HG03442 (cell line): ENCODE results near the gene PTPN2.
"Not testable (repeated sequence)": the region's sequence is repeated elsewhere in the genome, so short reads cannot be mapped to it uniquely, and the experiment has no call there.

Experiments
- ATAC-seq: cut with Tn5 transposase; IDR thresholded peaks from one replicate; pipeline ENCODE4 v1.9.1; 2021; ENCODE audit warnings: mild to moderate bottlenecking, moderate library complexity; ENCODE audit not compliant: unreplicated experiment

Gene PTPN2

DNA sequence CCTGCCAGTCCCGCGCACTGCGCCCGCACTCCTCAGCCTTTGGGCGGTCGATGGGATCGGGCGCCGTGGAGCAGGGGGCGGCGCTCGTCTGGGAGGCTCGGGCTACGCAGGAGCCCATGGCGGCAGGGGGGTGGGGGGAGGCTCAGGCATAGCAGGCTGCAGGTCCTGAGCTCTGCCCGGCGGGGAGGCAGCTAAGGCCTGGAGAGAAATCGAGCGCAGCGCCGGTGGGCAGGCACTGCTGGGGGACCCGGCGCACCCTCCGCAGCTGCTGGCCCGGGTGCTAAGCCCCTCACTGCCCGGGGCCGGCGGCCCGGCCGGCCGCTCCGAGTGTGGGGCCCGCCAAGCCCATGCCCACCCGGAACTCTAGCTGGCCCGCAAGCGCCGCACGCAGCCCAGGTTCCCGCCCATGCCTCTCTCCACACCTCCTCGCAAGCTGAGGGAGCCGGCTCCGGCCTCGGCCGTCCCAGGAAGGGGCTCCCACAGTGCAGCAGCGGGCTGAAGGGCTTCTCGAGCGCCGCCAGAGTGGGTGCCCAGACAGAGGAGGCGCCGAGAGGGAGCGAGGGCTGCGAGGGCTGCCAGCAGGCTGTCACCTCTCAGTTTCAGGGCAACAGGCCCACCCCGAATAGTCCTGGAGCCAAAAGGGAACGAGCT lies 107.1 kb downstream of the PTPN2 start:
- ATAC-seq, result no peak

GRCh38 chr18:12776415-12776814 lies 107.6 kb downstream of the PTPN2 start:
- not testable (repeated sequence) for ATAC-seq

GRCh38 chr18:12774982-12775381 lies 109.1 kb downstream of the PTPN2 start:
- no peak for ATAC-seq

GRCh38 chr18:12773369-12773768 lies 110.7 kb downstream of the PTPN2 start:
- ATAC-seq, result no peak

- no peak for ATAC-seq
Measured at GRCh38 chr18:12772111-12772510, 111.9 kb downstream of the PTPN2 start.

GRCh38 chr18:12770469-12771219 lies 113.4 kb downstream of the PTPN2 start:
- ATAC-seq, result no peak

DNA sequence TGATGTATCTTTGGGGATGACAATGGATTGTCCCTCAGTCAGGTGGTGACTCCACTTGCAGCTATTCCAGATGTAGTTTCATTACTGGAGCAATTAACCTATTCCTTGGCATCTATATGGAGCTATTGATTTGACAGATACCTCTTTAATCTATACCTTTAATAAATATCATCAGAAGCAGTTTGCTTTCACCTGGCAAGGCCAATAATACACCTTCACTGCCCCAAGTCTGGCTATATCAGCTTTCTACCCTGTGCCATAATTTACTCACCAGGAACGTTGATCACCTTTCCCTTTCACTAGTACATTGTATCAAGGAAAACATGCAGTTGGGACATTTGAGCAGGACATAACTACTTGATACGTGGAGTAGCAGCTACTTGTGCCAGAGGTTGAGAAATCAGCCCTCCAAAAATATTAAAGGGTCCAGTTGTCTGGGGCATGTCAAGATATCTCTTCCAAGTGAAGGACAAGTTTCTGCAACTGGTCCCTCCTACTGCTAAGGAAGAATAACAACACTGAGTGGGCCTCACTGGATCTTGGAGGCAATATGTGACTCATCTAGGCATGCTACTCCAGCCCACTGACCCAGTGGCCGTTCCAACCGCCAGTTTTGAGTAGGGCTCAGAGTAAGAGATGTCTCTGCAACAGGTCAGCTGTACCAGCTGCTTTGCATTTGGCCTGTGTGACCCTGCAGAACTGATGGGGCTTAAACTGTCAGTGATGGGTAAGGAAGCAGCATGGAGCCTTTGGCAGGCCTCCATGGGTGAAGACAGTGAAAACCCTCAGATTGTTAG lies 114.2 kb downstream of the PTPN2 start:
- no peak for ATAC-seq

DNA sequence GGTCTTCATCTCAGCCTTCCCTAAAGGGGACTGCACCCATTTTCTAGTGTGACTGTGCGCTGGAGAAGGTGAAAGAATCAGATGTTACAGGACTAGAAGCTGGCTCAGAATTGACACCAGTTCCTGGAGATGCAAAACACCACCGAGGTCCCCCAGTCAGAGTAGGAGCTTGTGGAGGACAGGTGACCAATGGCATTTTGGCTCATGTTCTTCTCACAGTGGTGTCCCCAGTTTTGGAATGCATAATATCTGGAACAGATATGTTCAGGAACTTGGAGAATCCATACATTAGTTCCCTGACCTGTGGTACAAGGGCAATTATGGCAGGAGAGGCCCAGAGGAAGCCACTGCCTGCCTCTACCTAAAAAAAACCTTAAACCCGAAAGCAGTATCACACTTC lies 114.9 kb downstream of the PTPN2 start:
- ATAC-seq, result no peak

- no peak for ATAC-seq
Measured at GRCh38 chr18:12768625-12769024, 115.4 kb downstream of the PTPN2 start.

DNA sequence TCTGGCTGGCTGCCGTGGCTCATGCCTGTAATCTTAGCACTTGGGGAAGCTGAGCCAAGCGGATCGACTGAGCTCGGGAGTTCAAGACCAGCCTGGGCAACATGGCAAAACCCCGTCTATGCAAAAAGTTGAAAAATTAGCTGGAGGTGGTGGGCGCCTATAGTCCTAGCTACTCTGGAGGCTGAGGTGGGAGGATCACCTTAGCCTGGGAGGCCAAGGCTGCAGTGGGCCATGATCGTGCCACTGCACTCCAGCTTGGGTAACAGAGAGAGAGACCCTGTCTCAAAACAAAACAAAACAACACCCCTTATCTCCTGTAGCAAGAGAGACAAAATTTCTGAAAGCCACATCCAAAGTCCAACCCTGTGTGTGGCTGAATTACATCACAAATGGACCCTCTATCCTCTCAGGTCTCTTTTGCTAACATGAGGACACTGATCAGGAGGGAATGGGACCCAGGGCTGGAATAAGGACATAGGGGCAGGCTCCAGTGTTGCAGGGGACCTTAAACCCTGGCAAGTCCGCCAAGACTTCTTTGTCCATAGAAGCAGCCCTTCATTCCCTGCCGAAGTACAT lies 116.4 kb downstream of the PTPN2 start:
- ATAC-seq, result no peak

DNA sequence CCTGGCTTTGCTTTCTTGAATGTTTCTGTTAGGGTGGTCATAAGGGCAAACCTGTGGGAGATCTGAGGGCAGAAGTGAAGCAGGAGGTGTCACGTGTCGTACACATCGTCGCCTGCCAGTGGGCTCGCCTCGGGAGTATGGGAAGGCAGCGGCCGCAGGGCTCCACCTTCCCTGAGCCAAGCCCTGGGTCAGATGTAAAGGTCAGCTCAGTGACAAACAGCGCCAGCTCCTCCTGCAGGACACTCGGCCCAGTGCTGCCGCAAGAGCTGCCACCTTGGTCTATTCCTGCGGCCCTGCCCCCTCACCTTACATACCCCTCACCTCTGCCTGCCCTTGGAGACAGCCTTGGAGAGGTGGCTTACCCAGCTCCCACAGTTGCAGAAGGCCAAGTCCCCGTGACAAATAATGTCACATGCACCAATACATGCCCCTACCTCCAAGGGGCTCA lies 117.0 kb downstream of the PTPN2 start:
- no peak for ATAC-seq

- no peak for ATAC-seq
Measured at GRCh38 chr18:12765586-12765985, 118.5 kb downstream of the PTPN2 start.

GRCh38 chr18:12765126-12765525 lies 118.9 kb downstream of the PTPN2 start:
- no peak for ATAC-seq

DNA sequence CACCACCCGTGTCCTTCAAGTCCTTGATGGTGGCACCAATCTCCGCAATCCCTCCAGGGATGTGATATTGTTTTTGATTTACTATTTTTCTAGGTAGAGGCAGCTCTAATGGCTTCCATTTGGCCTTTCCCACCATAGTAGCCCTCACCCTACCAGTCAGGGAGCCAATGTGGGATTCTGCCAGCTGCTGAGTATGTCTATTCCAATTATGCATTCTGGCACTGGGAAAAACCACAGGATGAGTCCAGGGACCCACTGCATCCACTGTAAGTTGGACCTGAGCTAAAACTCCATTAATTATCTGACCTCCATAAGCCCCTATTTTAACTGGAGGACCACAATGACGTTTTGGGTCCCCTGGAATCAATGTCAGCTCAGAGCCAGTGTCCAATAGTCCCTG lies 125.5 kb downstream of the PTPN2 start:
- not testable (repeated sequence) for ATAC-seq

DNA sequence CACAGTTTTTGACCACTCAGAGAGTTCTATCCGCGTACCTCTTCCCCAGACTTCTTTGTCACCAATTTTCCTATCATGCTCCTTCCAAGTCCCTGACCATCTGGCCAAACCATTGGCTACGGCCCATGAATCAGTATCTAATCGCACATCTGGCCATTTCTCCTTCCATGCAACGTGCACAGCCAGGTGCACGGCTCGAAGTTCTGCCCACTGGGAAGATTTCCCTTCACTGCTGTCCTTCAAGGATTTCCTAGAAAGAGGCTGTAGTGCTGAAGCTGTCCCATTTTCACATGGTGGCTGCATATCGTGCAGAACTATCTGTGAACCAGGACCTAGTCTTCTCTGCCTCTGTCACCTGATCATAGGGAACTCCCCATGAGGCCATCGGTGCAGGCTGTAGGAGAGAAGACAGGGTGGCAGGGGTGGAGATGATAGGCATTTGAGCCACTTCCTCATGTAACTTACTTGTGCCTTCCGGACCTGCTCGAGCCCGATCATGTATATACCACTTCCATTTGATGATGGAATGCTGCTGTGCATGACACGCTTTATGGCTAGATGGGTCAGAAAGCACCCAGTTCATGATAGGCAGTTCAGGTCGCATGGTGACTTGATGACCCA lies 127.3 kb downstream of the PTPN2 start:
- ATAC-seq, result not testable (repeated sequence)

DNA sequence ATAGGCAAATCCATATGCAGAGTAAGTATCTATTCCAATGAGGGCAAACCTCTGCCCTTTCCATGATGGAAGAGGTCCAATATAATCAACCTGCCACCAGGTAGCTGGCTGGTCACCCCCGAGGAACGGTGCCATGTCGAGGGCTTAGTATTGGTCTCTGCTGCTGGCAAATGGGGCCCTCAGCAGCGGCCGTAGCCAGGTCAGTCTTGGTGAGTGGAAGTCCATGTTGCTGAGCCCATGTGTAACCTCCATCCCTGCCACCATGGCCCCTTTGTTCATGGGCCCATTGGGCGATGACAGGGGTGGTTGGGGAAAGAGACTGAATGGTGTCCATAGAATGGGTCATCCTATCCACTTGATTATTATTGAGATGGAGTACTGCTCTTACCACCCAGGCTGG lies 128.4 kb downstream of the PTPN2 start:
- not testable (repeated sequence) for ATAC-seq

- ATAC-seq, result no peak
Measured at GRCh38 chr18:12754511-12754910, 129.5 kb downstream of the PTPN2 start.

GRCh38 chr18:12751891-12752290 lies 132.1 kb downstream of the PTPN2 start:
- ATAC-seq, result no peak

GRCh38 chr18:12751503-12751884 lies 132.5 kb downstream of the PTPN2 start:
- no peak for ATAC-seq

DNA sequence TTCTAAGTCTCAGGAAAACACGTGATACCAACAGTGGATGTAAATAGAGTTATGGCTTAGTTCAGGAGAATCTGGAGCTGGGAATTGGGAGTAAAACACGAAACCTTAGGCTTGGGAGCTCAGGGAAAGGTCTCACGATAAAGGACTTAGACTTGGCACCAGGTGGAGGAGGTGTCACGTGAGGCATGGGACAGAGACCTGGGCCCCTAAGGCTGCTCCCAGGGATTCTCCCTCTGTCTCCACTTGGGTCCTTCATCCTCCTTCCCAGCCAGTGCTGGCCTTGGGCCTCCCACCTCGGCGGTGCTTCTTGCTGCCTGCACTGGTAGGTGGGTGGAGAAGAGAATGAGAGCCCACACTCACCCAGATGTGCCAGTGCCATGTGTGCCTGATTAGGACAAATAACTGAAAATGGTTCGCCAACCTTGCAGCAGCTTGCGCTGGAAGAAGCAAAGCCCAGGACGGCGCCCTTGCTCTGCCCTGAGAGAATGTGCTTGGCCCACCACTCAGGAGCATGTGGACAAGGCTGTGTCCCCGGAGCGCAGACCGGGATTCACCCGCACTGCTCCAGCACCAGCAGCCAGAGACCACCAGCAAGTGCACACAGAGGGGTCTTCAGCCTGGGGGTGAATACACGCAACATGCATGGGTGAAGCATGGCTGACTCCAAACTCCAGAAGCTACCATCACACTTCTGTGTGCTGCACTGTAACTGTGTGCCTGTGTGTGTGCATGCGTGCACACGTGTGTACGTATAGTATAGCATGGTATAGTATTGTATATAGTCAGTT lies 133.1 kb downstream of the PTPN2 start:
- ATAC-seq, result no peak
